ENCODE results near the gene LRRC41. TPM values are rescaled to one million over a fixed set of nuclear protein-coding genes. Genes with fewer than 3 reads are reported as not detected.
"Not testable (repeated sequence)": the region's sequence is repeated elsewhere in the genome, so short reads cannot be mapped to it uniquely, and the experiment has no call there.

Gene LRRC41
- total RNA-seq, 2 donors from 2014 or later = 48.3 to 57.8 TPM

DNA sequence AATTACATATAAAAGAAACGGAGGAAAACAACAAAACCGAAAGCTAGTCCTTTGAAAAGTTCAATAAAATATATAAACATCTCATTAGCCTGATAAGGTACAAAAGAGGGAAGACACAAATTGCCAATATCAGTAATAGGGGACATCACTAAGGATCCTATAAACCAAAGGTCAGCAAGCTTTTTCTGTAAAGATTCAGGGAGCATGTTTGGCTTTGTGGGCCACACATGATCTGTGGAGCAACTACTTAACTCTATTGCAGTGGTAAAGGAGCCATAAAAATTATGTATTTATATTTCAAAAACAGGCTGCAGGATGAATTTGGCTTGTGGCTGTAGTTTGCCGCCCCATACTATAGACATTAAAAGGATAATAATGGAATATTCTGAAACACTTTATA lies 31.7 kb upstream of the LRRC41 start:
- no peaks in the 10 kb centered on the region for H3K9me3 ChIP-seq
- DNase-seq (ENCODE audit: low spot score) = no peak
- H3K27me3 ChIP-seq = no peaks in the 10 kb centered on the region
- H3K36me3 ChIP-seq = no peaks in the 10 kb centered on the region
- no peak overlapping the region for H3K27ac ChIP-seq
- H3K4me1 ChIP-seq = peaks cover 0 to 5% of the 10 kb centered on the region in 2 donors
- no peak overlapping the region for H3K4me3 ChIP-seq
- TF ChIP-seq, protein P1, sequence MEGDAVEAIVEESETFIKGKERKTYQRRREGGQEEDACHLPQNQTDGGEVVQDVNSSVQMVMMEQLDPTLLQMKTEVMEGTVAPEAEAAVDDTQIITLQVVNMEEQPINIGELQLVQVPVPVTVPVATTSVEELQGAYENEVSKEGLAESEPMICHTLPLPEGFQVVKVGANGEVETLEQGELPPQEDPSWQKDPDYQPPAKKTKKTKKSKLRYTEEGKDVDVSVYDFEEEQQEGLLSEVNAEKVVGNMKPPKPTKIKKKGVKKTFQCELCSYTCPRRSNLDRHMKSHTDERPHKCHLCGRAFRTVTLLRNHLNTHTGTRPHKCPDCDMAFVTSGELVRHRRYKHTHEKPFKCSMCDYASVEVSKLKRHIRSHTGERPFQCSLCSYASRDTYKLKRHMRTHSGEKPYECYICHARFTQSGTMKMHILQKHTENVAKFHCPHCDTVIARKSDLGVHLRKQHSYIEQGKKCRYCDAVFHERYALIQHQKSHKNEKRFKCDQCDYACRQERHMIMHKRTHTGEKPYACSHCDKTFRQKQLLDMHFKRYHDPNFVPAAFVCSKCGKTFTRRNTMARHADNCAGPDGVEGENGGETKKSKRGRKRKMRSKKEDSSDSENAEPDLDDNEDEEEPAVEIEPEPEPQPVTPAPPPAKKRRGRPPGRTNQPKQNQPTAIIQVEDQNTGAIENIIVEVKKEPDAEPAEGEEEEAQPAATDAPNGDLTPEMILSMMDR (IDR thresholded peaks at IDR 0.05) = no peak

DNA sequence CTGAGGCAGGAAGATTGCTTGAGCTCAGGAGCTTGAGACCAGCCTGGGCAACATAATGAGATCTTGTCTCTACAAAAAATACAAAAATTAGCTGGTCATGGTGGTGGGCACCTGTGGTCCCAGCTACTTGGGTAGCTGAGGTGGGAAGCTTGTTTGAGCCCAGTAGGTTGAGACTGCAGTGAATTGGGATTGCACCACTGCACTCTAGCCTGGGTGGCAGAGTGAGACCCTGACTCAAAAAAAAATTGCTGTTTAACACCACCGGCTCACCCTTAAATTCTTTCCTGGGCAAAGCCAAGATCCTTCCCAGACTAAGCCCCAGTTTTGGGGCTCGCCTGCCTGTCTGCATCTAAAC lies 30.6 kb upstream of the LRRC41 start:
- Histone ChIP-seq H3K4me1 (no peaks in the 10 kb centered on the region), H3K27me3 (no peaks in the 10 kb centered on the region), H3K9me3 (no peaks in the 10 kb centered on the region), H3K4me3 (no peak overlapping the region), H3K36me3 (no peaks in the 10 kb centered on the region), H3K27ac (no peak overlapping the region)
- TF ChIP-seq, protein P1 (IDR thresholded peaks at IDR 0.05) = no peak
- no peak for DNase-seq (ENCODE audit: low spot score)

DNA sequence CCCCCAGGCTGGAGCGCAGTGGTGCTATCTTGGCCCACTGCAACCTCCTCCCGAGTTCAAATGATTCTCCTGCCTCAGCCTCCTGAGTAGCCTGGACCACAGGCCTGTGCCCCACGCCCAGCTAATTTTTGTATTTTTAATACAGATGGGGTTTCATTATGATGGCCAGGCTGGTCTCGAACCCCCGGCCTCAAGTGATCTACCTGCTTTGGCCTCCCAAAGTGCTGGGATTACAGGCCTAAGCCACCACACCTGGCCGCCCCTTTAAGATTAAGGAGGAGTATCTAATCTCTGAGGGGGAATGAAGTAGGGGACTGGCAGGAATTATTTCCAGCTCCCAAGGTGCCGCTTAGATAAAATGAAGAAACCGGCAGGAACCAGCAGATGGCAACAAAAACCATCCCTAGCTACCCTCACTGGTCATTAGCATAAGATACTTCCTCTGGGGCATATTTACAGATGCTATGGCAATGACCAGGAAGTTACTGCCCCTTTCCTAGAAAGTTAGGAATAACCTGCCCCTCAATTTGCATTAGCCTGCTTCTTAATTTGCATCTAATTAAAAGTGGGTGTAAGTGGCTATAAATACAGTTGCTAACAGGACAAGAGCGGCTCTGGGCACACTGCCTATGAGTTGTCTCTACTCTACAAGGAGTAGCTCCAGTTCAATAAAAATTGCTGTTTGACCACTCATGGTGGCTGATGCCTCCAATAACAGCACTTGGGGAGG lies 30.0 kb upstream of the LRRC41 start:
- Histone ChIP-seq H3K4me3 (no peak overlapping the region), H3K27me3 (no peaks in the 10 kb centered on the region), H3K36me3 (no peaks in the 10 kb centered on the region), H3K27ac (no peak overlapping the region), H3K9me3 (no peaks in the 10 kb centered on the region), H3K4me1 (no peaks in the 10 kb centered on the region)
- DNase-seq (ENCODE audit: low spot score) = no peak
- TF ChIP-seq, protein P1 (IDR thresholded peaks at IDR 0.05) = no peak

DNA sequence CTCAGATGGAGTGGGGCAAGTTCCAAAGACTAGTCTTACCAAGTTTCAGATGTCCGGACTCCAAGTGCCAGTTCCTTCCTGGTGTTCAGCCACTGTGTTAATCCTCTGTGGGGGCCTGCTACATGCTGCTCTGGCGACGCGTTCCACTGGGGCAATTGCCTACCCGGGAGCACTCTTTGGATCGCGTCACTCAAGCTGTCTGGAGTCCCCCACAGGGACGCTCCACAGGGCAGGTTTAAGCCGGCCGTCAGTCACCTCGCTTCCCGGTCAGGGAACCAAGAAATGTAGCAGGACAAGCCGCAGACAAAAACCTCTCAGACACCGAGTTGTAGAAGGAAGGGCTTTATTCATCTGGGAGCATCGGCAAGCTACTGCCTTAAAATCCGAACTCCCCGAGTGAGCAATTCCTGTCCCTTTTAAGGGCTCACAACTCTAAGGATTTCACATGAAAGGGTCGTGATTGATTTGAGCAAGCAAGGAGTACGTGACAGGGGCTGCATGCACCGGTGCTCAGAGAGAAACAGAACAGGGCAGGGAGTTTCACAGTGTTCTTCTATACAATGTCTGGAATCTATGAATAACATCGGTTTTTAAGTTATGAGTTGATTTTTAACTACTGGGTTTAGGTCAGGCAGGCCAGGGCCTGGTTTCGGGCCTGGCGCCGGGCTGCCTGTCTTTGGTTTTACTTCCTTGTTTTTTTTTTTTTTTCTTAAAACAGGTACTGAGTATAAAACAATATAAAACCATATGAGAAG lies 28.5 kb upstream of the LRRC41 start:
- not testable (repeated sequence) for H3K27ac ChIP-seq; H3K36me3 ChIP-seq; H3K9me3 ChIP-seq; H3K27me3 ChIP-seq; H3K4me1 ChIP-seq; DNase-seq (ENCODE audit: low spot score); H3K4me3 ChIP-seq

DNA sequence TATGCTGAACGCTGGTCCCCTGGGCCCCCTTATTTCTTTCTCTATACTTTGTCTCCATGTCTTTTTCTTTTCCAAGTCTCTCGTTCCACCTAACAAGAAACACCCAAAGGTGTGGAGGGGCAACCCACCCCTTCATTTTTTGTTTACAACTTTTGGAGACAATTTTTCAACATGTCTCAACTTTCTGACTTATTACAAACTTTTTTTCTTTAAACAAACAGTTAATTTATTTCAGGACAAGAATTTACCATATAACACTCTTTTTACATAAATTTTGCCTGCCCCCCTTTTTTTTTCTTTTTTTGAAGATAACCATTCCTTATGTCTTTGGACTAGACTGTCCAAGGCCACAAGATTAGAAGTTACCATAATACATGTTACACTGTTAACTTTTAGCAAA lies 27.0 kb upstream of the LRRC41 start:
- H3K27me3 ChIP-seq = not testable (repeated sequence)

DNA sequence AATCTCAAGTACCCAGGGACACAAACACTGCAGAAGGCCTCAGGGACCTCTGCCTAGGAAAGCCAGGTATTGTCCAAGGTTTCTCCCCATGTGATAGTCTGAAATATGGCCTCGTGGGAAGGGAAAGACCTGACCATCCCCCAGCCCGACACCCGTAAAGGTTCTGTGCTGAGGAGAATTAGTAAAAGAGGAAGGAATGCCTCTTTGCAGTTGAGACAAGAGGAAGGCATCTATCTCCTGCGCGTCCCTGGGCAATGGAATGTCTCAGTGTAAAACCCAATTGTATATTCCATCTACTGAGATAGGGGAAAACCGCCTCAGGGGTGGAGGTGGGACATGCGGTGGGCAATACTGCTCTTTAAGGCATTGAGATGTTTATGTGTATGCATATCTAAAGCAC lies 26.4 kb upstream of the LRRC41 start:
- not testable (repeated sequence) for H3K9me3 ChIP-seq; H3K4me3 ChIP-seq; H3K27ac ChIP-seq; DNase-seq (ENCODE audit: low spot score); H3K27me3 ChIP-seq; H3K4me1 ChIP-seq; H3K36me3 ChIP-seq

More for the DNA sequence above, 27.0 kb upstream of the LRRC41 start:
- not testable (repeated sequence) for H3K4me1 ChIP-seq; H3K4me3 ChIP-seq; H3K27ac ChIP-seq; H3K36me3 ChIP-seq; DNase-seq (ENCODE audit: low spot score); H3K9me3 ChIP-seq

DNA sequence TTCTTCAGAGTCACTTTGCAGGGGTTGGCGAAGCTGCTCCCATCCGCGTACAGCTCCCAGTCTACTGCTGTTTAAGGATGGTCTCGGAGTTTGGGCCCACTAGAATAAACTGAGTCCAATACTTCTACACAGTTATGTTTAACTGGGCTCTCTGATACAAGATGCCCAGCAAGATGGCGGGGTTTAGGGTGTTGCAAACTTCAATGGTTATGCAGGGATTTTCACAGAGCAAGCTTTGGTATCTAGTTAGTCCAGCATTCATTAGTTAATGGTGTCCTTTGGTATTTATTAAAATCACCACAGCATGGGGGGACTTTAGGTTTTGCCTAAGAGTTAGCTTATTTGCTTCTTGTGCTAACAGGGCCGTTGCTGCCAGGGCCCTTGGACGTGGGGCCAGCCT lies 24.8 kb upstream of the LRRC41 start:
- not testable (repeated sequence) for DNase-seq (ENCODE audit: low spot score); H3K27ac ChIP-seq; H3K4me1 ChIP-seq; H3K36me3 ChIP-seq; H3K9me3 ChIP-seq; H3K27me3 ChIP-seq; H3K4me3 ChIP-seq

DNA sequence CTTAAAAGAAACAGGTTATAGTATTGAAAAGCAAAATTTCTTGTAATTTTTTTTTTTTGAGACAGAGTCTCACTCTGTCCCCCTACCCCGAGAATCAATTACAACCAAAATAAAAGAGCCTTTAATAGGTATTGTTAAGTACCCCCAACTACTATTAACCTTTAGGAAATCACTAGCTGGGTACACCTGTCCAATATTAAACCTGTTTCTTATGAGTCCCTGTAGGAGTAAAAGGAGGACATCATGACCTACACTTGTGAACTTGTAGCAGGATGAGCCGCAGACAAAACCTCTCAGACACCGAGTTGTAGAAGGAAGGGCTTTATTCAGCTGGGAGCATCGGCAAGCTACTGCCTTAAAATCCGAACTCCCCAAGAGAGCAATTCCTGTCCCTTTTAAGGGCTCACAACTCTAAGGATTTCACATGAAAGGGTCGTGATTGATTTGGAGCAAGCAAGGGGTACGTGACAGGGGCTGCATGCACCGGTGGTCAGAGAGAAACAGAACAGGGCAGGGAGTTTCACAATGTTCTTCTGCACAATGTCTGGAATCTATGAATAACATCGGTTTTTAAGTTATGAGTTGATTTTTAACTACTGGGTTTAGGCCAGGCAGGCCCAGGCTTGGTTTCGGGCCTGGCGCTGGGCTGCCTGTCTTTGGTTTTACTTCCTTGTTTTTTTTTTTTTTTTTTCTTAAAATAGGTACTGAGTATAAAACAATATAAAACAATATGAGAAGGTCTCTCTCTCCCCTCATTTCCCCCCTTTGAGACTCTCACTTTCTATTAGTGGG lies 22.1 kb upstream of the LRRC41 start:
- DNase-seq (ENCODE audit: low spot score); H3K36me3 ChIP-seq; H3K4me1 ChIP-seq; H3K9me3 ChIP-seq; H3K27me3 ChIP-seq; H3K4me3 ChIP-seq; H3K27ac ChIP-seq: not testable (repeated sequence)

DNA sequence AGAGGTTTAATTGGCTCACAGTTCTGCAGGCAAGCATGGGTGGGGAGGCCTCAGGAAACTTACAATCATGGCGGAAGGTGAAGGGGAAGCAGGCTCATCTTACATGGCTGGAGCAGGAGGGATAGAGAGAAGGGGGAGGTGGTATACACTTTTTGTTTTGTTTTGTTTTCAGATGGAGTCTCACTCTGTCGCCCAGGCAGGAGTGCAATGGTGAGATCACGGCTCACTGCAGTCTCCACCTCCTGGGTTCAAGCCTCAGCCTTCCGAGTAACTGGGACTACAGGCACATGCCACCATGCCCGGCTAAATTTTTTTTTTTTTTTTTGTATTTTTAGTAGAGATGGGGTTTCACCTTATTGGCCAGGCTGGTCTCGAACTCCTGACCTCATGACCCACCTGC lies 18.8 kb upstream of the LRRC41 start:
- H3K9me3 ChIP-seq; H3K27me3 ChIP-seq; H3K4me1 ChIP-seq; DNase-seq (ENCODE audit: low spot score); H3K4me3 ChIP-seq; H3K36me3 ChIP-seq; H3K27ac ChIP-seq: not testable (repeated sequence)

DNA sequence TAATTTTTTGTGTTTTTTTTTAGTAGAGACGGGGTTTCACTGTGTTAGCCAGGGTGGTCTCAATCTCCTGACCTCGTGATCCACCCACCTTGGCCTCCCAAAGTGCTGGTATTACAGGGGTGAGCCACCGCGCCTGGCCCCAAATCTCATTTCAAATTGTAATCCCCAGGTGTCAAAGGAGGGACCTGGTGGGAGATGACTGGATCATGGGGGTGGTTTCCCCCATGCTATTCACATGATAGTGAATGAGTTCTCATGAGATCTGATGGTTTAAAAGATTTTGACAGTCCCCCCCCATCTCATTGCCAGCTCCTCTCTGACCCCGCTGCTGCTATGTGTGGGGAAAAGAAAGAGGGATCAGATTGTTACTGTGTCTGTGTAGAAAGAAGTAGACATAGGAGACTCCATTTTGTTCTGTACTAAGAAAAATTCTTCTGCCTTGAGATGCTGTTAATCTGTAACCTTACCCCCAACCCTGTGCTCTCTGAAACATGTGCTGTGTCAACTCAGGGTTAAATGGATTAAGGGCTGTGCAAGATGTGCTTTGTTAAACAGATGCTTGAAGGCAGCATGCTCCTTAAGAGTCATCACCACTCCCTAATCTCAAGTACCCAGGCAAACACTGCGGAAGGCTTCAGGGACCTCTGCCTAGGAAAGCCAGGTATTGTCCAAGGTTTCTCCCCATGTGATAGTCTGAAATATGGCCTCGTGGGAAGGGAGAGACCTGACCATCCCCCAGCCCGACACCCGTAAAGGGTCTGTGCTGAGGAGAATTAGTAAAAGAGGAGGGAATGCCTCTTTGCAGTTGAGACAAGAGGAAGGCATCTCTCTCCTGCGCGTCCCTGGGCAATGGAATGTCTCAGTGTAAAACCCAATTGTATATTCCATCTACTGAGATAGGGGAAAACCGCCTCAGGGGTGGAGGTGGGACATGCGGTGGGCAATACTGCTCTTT lies 16.8 kb upstream of the LRRC41 start:
- H3K36me3 ChIP-seq = peaks cover 21% of the 10 kb centered on the region
- H3K27ac ChIP-seq; H3K4me1 ChIP-seq; H3K27me3 ChIP-seq; H3K4me3 ChIP-seq; H3K9me3 ChIP-seq; DNase-seq (ENCODE audit: low spot score): not testable (repeated sequence)
